ENCODE data around the gene NAXE. TPM values are rescaled to one million over a fixed set of nuclear protein-coding genes. Genes with fewer than 3 reads are reported as not detected.
"Not testable (repeated sequence)": the region's sequence is repeated elsewhere in the genome, so short reads cannot be mapped to it uniquely, and the experiment has no call there.

The NAXE gene
- total RNA-seq, 1 experiment from 2014 or later, result 96.6 TPM

- H3K56ac ChIP-seq (ENCODE audit: insufficient read length, low read depth, low read length), result no peak overlapping the region
- Mint-ChIP-seq H3K36me3 (ENCODE audit: insufficient read depth in 1 of 3, low read depth in 3 of 3) (peaks cover 10 to 22% (median 16%) of the 10 kb centered on the region in 3 experiments; a peak in 6 of 7 replicates), H3K27me3 (ENCODE audit: low read depth) (peaks cover 2% of the 10 kb centered on the region; the same call in 1 of the 2 replicates), H3K4me3 (peak overlapping the region; percentile 47 to 63; a peak in 4 of 5 replicates), H3K4me1 (peaks cover 15 to 23% of the 10 kb centered on the region in 2 experiments), H3K27ac (peak overlapping the region in 2 of 3 experiments; percentile 40 to 94; a peak in 1 of 7 replicates), H3K9me3 (no peaks in the 10 kb centered on the region; a peak in 2 of 5 replicates)
- H2BK20ac ChIP-seq (ENCODE audit: low read depth, low read length, poor library complexity, severe bottlenecking), result no peak overlapping the region
- no peak overlapping the region for H2BK120ac ChIP-seq (ENCODE audit: low read depth, low read length, poor library complexity, severe bottlenecking)
- H2AK5ac ChIP-seq (ENCODE audit: insufficient read length, low read length), result no peak overlapping the region
- no peak overlapping the region for H3K27ac ChIP-seq (ENCODE audit: insufficient read length, low read depth, low read length)
- peaks cover 4% of the 10 kb centered on the region for H3K23me2 ChIP-seq (ENCODE audit: insufficient read length, low read depth, low read length, poor library complexity, severe bottlenecking)
- H3K79me2 ChIP-seq (ENCODE audit: insufficient read depth, low read length), result no peaks in the 10 kb centered on the region; the same call in 1 of the 2 replicates
- H4K8ac ChIP-seq (replicated peaks; ENCODE audit: insufficient read length, low read depth, low read length), result no peak overlapping the region
- TF ChIP-seq CTCF (conservative IDR thresholded peaks at IDR 0.05), result peak; percentile 68
- no peak for DNase-seq
- no peaks in the 10 kb centered on the region; the same call in 1 of the 2 replicates for H3K4me1 ChIP-seq (ENCODE audit: insufficient read depth, low read length)
- H4K20me1 ChIP-seq (ENCODE audit: control insufficient read depth, insufficient read depth, insufficient read length), result no peaks in the 10 kb centered on the region
- H2AFZ ChIP-seq (ENCODE audit: low read length), result no peak overlapping the region
- no peak overlapping the region for H3K14ac ChIP-seq (ENCODE audit: insufficient read depth, low read length)
- H3K9ac ChIP-seq (ENCODE audit: extremely low read depth, insufficient read length, low read length), result no peak overlapping the region
- no peak overlapping the region for H2BK15ac ChIP-seq (ENCODE audit: low read depth, low read length)
- no peak overlapping the region for H3T11ph ChIP-seq (ENCODE audit: low read length)
- no peak overlapping the region for H4K5ac ChIP-seq (ENCODE audit: insufficient read length, low read depth, low read length)
- no peak overlapping the region for H2BK5ac ChIP-seq (ENCODE audit: insufficient read length, low read length)
- no peak overlapping the region for H3K23ac ChIP-seq (ENCODE audit: insufficient read length, low read depth, low read length)
- no peaks in the 10 kb centered on the region for H3K9me3 ChIP-seq (ENCODE audit: control insufficient read depth, low read depth, low read length)
- H3K18ac ChIP-seq (ENCODE audit: insufficient read length, low read depth, low read length), result no peak overlapping the region
- H3K79me1 ChIP-seq (ENCODE audit: insufficient read depth, low read depth, low read length, poor library complexity, severe bottlenecking), result no peaks in the 10 kb centered on the region
- no peak overlapping the region for H4K91ac ChIP-seq (ENCODE audit: insufficient read length, low read depth, low read length)
- no peaks in the 10 kb centered on the region for H3K27me3 ChIP-seq (ENCODE audit: insufficient read depth, low read length)
- H3K4me2 ChIP-seq (ENCODE audit: insufficient read depth, insufficient read length, low read length), result no peak overlapping the region
- no CpG with 5 or more reads among the region's 10 CpGs for WGBS (ENCODE audit: extremely low coverage, insufficient read length, low lambda C conversion rate)
- H2BK12ac ChIP-seq (ENCODE audit: insufficient read length, low read depth, low read length), result no peak overlapping the region
- no peak overlapping the region for H3K4ac ChIP-seq (ENCODE audit: low read depth, low read length)
Measured at GRCh38 chr1:156602557-156602993, 11.0 kb downstream of the NAXE start.

- not testable (repeated sequence) for H3K36me3 Mint-ChIP-seq (ENCODE audit: insufficient read depth in 1 of 3, low read depth in 3 of 3); H2BK15ac ChIP-seq (ENCODE audit: low read depth, low read length); H4K8ac ChIP-seq (replicated peaks; ENCODE audit: insufficient read length, low read depth, low read length); H4K20me1 ChIP-seq (ENCODE audit: control insufficient read depth, insufficient read depth, insufficient read length); H4K91ac ChIP-seq (ENCODE audit: insufficient read length, low read depth, low read length); H3K18ac ChIP-seq (ENCODE audit: insufficient read length, low read depth, low read length); H3K9me3 ChIP-seq (ENCODE audit: control insufficient read depth, low read depth, low read length); H3K14ac ChIP-seq (ENCODE audit: insufficient read depth, low read length); H3K79me2 ChIP-seq (ENCODE audit: insufficient read depth, low read length); H3K4me3 Mint-ChIP-seq; H3K4me2 ChIP-seq (ENCODE audit: insufficient read depth, insufficient read length, low read length); H2BK20ac ChIP-seq (ENCODE audit: low read depth, low read length, poor library complexity, severe bottlenecking); H3K79me1 ChIP-seq (ENCODE audit: insufficient read depth, low read depth, low read length, poor library complexity, severe bottlenecking); H4K5ac ChIP-seq (ENCODE audit: insufficient read length, low read depth, low read length); H2BK120ac ChIP-seq (ENCODE audit: low read depth, low read length, poor library complexity, severe bottlenecking); H3K27me3 ChIP-seq (ENCODE audit: insufficient read depth, low read length); H2AFZ ChIP-seq (ENCODE audit: low read length); H3K23me2 ChIP-seq (ENCODE audit: insufficient read length, low read depth, low read length, poor library complexity, severe bottlenecking); H3K4ac ChIP-seq (ENCODE audit: low read depth, low read length); H3K27ac ChIP-seq (ENCODE audit: insufficient read length, low read depth, low read length); H2BK12ac ChIP-seq (ENCODE audit: insufficient read length, low read depth, low read length); H3K4me1 ChIP-seq (ENCODE audit: insufficient read depth, low read length); H3K27me3 Mint-ChIP-seq (ENCODE audit: low read depth); DNase-seq; H3T11ph ChIP-seq (ENCODE audit: low read length); H2AK5ac ChIP-seq (ENCODE audit: insufficient read length, low read length); H3K9me3 Mint-ChIP-seq; H3K23ac ChIP-seq (ENCODE audit: insufficient read length, low read depth, low read length); H2BK5ac ChIP-seq (ENCODE audit: insufficient read length, low read length); H3K9ac ChIP-seq (ENCODE audit: extremely low read depth, insufficient read length, low read length); H3K56ac ChIP-seq (ENCODE audit: insufficient read length, low read depth, low read length); H3K27ac Mint-ChIP-seq
- WGBS (ENCODE audit: extremely low coverage, insufficient read length, low lambda C conversion rate), result no CpG with 5 or more reads among the region's 4 CpGs
- H3K4me1 Mint-ChIP-seq, result peaks cover 6 to 18% of the 10 kb centered on the region in 2 experiments
Measured at GRCh38 chr1:156607344-156607743, 15.8 kb downstream of the NAXE start.

Data from H9 (cell line).